HG02981 (cell line): ENCODE measurements around the gene HOXC13.

Experiments
- ATAC-seq: cut with Tn5 transposase; IDR thresholded peaks from one replicate; pipeline ENCODE4 v1.9.1; 2021; ENCODE audit warnings: mild to moderate bottlenecking, moderate library complexity; ENCODE audit not compliant: unreplicated experiment

Gene HOXC13

DNA sequence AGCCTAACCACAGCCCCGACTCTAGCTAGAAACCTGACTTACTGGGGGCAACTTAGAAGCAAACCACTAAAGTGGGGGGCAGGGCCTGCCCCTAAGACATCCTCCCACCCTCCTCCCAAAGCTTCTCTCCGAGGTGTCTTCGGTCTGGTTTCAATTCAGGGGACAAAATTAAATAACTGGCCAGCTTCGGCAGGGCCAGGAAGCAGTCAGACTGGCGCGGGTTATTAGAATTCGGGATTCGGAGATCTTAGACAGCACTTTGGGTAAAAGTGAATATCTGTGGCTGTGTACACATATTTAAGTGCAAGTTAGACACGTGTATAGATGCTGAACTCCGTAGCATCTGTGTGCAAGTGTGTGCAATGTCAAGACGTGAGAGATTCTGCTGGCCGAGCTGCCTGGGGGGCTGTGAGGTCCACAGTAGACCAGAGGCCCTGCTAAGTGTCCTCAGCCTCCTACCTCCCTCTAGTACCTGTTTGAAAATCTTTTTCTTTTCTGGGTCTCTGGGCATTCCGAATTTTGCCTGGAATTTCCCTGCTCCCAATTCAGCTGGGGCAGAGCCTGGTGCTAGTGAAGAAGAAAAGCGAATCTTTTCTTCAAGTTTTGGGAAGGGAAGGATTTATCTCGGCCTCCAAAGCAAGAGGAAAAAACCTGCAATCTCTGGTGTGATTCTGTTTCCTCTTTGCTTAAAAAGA, 42.3 kb downstream of the HOXC13 start:
- ATAC-seq, result no peak

DNA sequence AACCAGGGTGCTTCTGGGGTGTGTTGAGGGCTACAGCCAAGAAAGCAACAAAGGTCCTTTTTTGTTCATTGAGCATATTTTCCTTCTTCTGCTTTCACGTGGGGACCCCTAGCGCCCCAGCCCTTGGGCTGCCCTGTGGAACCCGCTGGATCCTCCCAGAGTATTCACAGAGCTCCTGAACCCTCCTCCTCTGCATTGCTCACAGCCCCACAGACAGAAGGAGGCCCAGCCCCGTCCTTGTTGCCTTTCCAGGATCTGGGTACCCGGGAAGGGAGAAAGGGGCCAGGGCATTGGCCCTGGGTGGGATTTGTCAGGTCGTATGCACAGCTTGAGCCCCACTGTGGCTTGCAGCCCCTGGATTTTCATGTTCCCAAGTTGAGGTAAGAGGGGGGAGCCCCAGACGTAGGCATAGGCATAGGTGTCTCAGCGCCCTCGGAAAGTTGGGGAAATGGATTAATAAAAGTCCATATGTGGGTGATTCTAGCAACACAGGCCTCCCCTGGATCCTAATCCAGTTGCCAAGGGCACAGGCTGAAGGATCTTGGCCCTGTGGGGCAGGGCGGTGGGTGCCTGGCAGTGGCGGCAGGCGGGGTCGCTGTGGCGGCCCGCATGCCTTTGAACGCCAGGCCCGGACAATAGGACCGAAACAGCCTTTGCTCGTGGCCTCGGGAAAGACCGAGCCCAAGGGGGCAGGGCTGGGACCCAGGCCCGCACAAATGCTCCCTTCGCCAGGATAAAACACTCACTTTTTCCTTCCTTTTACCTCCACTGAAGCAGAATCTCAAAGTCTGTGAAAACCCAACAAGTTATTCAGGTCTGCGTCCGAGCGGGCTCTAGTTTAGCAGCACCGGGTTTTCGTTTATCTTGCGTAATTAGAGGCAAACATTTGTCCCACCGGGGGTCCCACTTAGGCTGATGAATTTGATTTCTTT, 43.3 kb downstream of the HOXC13 start:
- no peak for ATAC-seq

DNA sequence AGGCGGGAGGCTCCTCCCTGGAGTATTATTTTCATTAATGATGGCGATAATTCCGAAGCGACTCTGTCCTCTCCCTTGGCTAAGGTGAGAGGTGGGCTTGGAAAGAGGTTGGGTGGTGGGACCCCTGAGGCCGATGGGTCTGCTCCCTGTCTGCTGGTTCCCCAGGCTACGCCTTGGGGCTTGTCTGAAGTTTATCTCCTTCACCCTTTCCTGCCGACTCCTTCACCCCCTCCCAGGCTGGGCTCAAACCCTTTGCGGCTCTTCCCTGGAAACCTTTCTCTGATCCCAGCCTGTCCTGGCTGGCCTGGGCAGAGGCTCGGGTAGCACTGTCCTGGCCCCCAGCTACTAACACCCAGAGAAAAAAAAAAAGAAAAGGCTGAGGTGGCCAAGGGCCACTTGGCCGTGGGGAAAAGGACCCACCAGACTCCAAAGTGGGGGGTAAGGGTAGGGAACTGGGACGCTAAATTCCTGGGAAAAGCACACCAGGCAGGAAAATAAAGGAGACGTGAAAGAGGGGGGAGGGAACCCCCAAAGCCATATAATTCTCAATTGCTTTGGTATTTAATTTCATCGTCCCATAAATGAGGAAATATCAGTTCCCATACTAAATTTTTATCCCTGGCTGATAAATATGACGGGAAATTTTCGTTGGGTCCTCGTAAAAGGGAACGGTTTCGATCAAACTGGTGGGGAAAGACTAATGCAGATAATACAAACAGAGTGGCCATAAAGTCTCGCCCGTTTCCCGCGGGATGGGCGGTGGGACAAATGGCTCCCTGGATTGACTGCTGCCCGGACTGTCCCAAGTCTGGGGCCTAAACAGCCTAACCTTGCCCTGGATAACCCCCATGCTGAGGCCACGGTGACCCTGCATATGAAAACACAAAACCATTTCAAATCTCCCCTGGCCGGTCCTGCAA, 44.3 kb downstream of the HOXC13 start:
- ATAC-seq, result no peak

DNA sequence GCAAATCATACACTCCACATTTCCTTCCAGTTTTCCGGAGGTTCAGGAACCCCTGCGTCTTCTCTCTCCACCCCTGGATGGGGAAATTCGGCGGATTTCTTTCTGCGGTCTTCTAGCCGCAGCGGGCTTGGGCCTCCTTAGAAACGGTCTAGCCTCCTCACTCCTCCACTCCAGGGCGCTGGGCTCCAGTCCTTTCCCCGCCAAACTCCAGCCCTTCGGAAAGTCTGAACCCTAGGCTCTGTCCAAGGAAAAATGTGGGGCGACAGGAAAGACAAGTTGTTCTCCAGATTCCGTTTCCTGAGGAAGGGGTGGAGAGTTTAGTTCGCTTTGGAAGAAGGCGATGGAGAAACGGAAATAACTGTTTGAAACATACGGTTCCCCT, 44.9 kb downstream of the HOXC13 start:
- ATAC-seq, result no peak

DNA sequence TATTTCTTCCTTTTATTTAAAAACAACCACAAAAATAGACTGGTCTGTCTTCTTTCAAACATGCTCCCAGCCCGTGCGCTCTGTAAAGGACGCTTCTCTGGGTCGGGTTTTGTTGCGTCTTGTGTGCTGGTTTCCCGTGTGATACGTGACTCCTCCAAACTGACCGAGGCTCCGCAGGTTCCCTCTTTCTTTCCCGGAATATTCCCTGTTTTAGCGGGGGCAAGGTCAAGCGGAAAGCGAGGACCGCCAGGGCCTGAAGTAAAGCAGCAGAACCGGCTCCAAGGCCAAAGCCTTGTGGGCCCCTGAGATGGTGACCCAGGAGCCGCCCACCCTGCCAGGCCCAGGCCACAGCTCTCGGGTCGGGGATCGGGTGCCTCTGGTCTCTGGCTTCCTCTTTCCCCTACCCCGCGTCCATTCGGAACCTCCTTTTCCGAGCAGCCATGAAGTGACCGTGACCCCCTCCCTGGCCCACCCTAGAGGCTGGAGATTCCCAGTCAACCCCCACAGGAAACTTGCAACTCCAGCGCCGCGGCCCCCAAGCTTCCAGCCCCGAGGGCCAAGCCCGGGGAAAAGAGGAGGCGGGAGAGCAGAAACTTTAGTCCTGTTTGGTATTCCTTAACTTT, 45.4 kb downstream of the HOXC13 start:
- ATAC-seq, result no peak

DNA sequence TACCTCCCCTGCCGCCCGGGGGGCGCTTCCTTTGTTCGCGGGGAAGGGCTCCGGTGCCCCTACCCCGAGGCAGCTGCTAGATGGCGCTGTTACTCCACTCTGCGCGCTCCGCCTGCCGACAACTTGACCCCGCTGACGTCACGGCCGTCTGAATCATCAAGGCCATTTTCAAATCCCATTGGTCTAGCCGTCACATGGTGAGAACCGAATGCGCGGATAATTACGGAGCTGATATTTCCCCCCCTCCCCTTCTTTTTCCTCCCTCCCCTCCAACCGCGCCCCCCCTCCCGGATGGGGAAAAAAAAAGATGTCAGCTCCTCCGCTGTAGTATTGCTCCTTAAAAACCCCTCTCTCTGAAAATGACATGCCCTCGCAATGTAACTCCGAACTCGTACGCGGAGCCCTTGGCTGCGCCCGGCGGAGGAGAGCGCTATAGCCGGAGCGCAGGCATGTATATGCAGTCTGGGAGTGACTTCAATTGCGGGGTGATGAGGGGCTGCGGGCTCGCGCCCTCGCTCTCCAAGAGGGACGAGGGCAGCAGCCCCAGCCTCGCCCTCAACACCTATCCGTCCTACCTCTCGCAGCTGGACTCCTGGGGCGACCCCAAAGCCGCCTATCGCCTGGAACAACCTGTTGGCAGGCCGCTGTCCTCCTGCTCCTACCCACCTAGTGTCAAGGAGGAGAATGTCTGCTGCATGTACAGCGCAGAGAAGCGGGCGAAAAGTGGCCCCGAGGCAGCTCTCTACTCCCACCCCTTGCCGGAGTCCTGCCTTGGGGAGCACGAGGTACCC, 46.5 kb downstream of the HOXC13 start, which contains the start of gene HOXC10:
Gene HOXC10, plus strand, starts transcription at position 246 of the 791 bp plus-strand sequence. Its CDS starts 114 bp downstream, at position 360.
- ATAC-seq, result no peak

DNA sequence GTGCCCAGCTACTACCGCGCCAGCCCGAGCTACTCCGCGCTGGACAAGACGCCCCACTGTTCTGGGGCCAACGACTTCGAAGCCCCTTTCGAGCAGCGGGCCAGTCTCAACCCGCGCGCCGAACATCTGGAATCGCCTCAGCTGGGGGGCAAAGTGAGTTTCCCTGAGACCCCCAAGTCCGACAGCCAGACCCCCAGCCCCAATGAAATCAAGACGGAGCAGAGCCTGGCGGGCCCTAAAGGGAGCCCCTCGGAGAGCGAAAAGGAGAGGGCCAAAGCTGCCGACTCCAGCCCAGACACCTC, 47.0 kb downstream of the HOXC13 start:
- no peak for ATAC-seq

DNA sequence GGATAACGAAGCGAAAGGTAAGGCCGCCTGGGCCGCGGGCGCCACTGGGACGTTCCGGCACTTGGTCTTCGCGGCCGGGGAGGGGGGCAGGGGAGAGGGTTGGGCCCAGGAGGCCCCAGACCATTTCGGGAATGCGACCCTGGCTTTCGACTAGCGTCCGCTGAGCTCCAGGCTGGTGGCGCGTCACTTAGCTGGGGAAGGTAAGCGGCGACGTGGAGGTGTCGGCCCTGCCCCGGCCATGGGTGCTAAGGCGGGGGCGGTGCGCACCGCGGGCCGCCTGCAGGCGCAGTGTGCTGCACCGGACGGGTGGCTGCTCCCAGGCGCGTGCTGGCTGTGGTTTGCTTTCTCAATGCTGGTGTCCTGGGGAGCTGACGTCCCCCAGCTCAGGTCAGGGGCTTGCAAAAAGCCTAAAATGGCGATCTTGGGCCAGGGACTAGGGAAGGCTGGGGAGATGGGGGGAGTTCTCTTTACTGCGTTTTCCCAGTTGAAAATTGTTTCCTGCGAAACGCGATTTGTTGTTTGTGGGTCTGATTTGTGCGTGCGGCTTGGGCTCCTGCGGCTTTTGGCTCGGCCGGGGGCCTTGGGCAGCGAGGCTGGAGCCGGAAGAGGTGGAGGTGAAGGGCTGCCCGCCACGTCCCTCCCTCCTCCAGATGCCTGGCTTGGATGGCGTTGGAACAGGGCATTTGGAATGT, 47.5 kb downstream of the HOXC13 start:
- ATAC-seq, result no peak

DNA sequence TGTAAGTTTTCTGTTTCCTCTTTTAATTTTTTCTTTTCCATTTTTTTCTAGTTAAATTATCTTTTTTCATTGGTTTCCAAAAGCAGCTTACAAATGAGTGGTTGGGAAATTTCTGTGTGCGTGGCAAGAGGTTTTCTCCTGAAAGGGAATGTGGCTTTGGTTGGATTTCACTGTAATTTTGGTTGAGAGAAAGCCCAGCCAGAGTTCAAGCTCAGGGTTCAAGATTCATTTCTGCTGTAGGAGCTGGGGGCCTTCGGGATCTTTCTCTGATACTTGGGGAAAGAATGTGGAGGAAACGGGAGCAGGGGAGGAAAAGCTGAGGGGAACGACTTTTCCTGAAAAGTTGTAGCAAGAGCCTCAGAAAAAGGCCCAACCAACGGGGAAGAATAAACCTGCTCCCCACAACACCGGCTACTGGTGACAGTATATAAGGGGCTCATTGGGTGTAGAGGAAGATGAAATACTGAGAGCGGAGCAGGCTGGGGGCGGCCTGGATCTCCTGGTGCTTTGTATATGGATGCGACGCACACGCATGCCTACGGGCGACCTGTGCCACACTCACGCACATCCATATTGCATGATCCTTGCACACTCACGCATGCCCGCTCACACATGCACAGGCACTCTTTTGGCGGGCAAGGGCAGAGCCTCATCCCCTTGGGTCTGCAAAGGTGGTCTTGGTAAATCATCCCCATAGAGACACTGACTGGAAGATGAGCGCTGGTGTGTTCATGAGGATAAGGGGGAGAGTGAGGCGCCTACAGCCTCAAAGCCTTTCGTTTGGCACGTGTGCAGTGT, 48.3 kb downstream of the HOXC13 start:
- no peak for ATAC-seq

DNA sequence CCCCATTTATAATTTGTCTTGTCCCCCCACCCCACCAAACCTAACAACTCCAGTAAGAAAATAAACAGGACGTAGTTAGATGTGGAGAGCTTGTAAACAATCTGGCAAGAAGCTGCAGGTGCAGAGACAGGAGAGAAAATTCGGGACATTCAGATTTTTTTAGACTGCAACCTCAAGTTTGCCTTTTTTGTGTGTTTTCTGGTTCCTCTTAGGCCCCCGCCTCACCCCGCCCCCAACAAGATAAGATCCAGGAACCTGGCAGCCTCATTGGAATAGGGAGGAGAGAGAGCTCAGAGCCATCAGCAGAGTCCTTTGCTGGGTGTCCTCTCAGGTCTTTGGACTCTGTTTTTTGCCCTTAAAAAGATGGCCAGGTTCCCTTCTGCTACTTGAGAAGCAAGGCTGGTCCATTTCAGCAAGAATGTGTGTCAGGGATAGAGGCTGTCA, 49.2 kb downstream of the HOXC13 start:
- ATAC-seq, result no peak

DNA sequence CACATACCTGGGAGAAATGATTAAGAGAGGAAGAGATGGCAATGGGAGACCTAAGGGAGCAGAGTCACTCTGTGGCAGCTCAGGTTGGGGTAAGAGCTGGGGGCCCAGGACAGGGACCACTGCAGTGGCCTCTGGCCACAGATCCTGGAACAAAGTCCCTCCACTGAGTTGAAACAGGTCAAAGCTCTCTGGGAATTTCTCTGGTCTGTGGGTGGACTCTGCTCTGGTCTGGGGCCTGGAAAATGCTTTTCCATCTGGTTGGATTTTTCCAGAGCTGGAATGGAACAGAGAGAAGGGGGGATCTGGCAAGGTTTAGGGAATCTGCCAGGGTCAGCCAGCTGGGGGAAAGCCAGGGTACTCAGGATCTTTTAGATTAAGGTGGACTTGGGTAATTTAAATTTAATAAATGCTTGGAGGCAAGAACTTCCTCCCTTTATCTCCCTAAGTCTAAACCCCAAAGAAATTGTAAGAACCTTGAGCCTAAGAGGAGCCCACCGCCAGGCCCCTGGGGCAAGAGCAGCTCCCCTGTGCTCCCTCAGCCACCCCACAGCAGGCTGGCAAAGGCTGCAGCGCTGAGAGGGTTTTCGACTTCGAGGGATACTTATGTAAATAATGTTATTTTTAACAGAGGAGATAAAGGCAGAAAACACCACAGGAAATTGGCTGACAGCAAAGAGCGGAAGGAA, 50.1 kb downstream of the HOXC13 start:
- ATAC-seq, result no peak

DNA sequence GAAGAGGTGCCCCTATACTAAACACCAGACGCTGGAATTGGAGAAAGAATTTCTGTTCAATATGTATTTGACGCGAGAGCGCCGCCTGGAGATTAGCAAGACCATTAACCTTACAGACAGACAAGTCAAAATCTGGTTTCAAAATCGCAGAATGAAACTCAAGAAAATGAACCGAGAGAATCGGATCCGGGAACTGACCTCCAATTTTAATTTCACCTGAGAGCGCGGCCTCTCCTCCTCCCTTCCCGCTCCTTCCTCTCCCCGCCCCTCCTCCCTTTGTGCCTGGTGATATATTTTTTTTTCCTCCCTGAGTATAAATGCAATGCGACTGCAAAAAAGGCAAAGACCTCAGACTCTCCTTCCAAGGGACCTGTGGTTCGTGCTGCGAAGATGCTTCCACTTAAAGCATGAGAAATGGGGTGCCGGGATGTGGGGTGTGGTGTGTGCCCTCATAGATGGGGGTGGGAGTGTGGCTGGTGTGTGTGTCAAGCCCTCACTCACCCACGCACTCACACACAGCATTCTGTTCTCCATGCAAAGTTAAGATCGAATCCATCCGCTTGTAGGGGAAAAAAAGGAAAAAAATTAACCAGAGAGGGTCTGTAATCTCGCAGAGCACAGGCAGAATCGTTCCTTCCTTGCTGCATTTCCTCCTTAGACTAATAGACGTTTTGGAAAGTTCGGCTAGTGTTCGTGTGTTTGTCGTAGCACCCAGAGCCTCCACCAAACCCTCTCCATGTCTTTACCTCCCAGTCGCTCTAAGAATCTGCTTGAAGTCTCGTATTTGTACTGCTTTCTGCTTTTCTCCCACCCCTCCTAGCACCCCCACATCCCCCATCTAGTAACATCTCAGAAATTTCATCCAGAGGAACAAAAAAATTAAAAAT, 50.8 kb downstream of the HOXC13 start:
- no peak for ATAC-seq

DNA sequence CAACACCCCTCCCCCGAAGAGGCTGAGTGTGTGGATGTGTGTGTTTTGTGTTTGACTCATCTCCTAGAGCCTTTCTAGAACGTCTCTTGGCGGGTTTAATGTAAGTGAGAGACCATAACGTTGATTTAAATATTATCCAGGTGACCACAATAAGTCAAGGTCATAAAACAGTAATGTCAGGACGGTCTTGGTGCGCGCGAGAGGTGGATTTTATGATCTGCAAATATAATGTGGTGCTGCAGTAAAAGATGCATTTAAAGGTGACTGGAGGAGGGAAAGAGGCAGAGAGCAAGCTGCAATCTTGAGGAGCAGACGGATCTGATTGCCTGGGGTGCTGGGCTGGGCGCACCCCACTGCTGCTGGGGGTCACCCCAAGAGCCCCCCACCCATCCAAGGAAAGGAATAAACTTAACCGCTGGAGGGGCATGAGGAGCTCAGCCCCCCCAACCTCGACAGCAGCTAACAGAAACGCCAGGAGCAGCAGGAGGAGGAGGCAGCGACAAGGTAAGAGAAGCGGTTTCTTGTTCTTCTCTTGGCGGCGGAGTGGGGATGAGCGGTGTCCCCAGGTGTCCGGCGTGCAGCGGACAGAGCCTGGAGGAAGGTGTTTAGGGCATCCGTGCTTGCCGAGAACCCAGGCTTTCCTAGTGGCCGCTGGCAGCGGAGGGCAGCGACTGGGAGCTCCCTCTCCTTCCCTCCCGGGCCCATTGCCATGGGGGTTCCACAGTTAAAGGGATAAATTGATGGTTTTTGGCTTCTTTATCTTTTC, 51.9 kb downstream of the HOXC13 start:
- no peak for ATAC-seq

DNA sequence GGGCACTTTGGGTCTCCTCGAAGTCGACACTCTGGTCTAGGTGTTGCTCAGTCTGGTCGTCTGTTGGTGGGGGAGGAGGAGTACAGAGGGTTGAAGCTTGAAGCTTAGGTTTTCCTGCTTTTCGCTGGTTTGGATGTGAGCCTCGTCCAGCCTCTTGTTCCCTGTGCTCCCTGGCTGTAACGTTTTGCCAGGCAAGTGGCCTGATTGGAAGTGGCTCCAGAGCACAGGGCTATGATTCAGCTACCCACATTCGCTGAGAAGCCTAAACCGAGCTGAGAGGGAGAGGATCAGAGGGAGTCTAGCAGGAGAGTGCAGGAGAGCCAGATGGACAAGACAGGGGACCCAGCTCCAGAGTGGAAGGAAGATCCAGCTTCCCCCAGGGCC, 52.4 kb downstream of the HOXC13 start:
- ATAC-seq, result no peak

DNA sequence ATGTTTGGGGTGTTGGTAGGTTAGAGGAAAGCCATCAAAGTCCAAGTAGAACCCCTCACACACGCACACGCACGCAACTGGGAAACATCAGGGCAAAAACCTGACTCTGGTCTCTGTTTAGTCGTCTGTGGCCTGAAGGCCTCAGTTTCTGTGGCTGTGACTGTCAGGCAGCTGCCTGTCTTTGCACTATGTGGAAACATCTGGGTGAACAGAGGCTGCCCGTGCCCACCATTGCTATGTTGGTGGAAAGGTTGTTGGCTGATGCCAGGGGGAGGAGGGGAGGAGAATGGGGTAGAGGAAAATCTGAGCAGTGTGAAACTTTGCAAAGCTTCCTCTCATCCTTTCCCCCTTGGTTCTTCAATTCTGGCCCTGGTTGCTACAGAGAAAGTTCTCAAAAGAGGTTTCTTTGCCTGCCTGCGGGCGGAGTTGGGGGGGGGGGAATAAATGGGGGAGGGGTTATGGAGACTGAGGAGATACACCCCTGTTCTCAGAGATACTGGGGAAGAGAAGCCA, 53.8 kb downstream of the HOXC13 start:
- ATAC-seq, result no peak
